Measurements from ENCODE around the gene FGF5.
"Not testable (repeated sequence)": the region's sequence is repeated elsewhere in the genome, so short reads cannot be mapped to it uniquely, and the experiment has no call there.

FGF5 gene, protein sequence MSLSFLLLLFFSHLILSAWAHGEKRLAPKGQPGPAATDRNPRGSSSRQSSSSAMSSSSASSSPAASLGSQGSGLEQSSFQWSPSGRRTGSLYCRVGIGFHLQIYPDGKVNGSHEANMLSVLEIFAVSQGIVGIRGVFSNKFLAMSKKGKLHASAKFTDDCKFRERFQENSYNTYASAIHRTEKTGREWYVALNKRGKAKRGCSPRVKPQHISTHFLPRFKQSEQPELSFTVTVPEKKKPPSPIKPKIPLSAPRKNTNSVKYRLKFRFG

DNA sequence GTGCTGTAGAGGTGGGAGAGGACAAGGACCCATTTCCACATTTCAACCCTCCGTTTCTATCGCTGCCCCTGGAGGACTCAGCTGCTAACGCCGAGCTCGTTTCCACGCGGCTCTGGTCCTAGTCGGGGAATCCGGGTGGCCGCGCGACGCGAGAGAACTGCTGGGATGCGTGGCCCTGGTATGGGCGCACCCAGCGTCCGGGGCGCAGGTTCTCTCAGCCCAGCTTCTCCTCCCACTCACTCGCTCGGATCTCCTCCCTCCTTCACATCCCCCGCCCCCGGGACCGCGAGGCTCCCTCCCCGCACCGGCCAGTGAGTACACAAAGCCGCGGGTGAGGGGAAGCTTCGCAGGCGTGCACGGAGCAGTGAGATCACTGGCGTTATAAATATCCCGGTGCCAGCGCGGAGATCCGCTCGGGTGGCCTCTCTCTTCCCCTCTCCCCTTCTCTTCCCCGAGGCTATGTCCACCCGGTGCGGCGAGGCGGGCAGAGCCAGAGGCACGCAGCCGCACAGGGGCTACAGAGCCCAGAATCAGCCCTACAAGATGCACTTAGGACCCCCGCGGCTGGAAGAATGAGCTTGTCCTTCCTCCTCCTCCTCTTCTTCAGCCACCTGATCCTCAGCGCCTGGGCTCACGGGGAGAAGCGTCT is at the start of gene FGF5:
FGF5 (plus strand) TSS at position 412 of the 649 bp plus-strand sequence; CDS start at position 573, 161 bp downstream.
- DNase-seq (ENCODE audit: low spot score), result peak; percentile 93

DNA sequence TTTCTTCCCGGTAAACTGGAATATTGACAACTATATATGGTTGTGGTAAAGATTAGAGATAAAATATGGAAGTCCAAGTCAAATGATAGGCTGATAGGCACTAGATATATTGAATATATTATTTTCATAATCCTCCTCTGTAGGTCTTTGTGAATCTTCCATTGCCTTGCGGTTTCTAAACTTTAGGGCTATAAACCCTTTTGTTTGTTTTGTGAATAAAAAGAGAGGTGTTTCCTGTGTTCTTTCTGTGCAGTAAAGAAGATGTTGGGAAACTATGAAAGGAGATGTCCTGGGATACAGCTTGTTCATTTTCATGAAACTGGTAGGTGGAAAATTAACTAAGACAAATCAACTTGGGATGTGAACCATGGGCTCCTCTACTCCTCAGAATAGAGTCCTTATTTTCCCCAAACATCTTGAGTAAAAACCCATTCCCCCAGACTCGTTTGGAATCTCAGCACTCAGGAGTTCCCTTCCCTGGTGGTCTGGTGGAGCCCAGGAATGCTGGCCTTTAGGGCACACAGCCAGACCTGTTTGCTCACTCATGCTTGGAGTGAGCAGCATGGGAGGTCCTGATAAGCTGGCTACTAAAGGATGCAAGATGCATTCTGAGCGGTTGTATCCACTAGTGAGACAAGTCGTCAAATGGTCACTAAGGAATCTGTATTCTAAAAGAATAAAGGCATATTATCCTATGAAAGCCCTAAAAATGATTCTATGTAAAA is 47.0 kb upstream of the FGF5 start:
- DNase-seq (ENCODE audit: low spot score), result no peak

DNA sequence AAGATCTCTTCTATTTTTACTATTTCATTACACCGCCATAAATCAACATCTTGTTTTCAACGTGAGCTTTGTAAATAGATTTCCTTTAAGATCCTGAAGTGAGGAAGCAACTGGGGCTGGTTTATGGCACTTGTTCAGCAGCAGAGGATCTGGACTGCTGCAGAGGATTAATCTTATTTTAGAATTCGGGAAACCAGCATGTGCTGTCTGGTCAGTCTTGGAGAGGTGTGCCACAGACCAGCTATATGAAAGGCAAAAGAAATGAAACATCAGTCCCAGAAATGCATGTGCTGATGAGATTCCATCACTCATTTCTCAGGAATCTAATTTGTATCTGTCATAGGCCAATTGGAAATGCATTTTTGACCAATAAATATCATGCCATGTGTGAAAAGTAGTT is 45.8 kb upstream of the FGF5 start:
- no peak for DNase-seq (ENCODE audit: low spot score)

DNA sequence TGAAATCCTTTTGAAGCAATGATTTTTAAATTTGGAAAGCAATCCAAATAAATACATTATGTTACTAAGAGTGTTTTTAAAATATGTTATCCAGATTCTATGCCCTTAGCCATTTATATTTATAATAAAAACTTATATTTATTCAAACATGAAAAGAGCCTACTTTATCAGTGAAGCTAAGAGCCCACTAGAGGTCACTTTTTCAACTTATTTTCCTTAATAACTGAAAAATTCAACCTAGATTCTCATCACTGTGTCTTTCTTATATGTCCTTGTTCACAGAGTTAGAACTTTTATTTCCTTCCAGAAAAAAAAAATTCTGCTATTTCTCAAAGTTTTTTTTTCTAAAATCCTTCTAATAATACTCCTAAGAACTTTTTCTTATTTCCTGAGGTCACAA is 45.3 kb upstream of the FGF5 start:
- no peak for DNase-seq (ENCODE audit: low spot score)

DNA sequence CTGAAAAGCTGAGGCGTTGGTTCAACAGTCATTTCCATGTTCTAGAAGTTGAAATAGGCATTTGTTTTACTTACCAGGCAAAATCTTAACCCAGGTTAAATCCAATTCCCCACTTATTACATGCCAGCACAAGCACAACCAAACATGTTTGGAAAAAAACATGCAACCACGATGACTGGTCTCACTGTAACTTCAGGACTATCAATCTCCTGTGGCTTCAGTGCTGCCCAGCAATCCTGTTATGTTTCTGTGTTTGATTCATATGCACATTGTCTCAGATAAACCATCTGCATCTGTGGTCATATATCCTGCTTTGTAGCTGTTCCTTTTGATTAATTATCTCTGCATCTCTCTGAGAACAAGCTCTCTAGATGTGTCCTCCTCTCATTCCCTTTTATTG is 40.9 kb upstream of the FGF5 start:
- DNase-seq (ENCODE audit: low spot score), result no peak

DNA sequence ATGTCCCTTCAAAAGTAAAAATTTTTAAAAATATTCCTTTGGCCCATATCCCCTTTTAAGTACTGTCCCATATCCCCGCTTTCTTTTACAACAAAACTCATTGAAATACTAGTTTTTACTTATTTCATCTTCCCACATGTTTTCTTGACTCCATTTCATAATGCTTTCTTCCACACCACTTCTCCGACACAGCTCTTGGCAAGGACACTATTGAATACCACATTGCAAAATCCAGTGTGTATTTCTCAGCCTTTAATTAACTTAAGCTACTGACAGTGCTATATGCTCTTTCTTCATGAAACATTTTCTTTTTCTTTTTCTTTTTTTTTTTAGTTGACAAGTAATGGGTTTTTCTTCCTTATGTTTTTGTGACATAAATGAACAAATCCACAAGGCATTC is 40.4 kb upstream of the FGF5 start:
- DNase-seq (ENCODE audit: low spot score), result no peak

DNA sequence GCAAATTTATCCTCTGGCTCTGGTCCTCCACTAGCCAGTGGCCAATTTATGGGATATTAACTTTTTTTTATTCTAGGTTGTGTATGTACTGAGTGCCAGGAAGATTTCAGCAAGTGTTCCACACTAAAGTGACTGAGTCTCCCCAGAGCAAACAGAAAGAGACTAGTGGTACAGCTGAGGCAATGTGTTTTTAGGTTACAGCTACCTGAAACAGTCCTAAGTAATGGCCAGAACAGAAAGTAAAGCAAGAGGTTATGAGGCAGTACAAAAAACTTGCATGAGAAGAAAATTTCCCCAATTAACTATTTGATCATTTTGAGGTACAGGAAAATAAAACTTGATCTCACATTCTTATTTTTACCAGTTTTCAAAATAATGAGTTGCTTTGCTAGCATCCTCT is 38.0 kb upstream of the FGF5 start:
- no peak for DNase-seq (ENCODE audit: low spot score)

DNA sequence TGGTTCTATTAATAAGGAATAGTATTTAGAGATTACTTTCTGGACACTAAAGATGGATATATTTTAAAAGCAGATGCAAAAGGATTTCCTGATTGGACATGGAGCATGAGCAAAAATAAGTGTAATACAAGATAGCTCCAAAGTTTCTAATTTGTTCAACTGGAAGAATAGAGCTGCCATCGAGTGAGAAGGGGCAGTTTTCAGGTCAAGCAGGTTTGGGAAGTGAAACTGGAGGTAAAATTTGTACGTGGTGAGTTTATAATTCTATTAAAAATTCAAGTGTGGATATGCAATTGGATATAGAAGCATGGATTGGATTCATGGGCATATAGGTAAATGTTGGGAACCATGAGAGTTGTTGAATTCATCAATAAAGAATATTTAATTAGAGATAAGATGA is 37.3 kb upstream of the FGF5 start:
- DNase-seq (ENCODE audit: low spot score), result no peak

DNA sequence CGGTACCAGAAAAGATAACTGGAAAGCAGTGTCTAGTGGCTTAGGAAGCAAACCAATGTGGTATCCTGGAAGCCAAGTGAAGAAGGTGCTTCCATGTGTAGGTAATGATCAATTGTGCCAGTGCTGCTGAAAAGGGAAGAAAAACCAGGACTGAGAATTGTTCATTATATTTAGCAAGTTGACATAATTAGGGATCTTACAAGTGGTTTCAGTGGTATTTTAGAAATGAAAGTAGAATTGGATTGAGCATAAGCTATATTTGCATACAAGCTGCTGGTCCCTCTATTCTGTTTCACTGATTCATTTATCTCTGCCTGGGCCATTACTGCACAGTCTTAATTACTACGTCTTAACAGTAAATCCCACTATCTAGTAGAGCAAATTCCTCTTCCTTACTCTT is 36.9 kb upstream of the FGF5 start:
- no peak for DNase-seq (ENCODE audit: low spot score)

DNA sequence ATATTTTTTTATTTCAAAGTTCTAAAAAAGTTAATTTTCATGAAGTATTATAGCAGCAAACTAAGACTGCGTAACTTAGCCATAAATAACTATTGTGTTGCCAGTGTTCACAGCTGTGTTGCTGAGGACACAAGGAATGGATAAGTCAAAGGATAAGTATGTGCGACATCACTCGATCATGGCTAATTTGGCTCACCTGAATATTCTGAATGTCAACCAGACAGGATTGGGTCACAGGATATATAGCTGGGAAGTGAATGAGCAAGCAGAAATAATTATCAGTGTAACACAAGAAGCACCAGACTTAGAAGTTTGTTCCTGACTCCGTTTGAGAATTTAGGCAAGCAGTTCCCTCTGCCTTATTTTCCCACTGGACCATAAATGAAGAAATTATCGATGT is 35.3 kb upstream of the FGF5 start:
- no peak for DNase-seq (ENCODE audit: low spot score)

DNA sequence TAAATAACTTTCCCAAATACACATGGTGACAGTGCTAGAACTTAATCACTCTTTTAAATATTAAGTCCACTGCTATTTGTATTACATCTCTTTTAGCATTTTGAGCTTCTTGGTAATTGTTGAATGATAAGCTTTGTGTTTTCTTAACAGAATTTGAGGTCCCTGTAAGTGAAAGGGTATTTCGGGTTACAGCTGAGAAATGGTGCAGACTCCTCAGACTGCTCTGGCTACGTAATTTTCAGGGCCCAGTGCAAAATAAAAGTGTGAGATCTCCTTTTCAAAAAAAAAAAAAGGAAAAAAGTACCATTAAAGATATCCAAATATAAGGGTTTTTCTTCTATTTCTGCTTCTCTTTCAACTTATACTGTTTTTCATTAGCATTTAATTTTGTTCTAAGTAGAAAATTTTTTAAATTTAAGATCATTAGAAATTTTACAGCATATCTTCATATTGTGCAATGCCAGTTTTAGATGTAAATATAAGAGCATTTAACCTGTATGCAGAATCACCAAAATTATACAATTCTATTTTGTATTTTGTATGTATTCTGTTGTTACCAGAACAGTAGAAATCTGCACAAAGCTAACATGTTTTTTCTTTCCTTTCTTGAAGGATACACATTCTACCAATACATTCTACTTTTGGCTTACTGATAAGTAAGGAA is 33.6 kb upstream of the FGF5 start:
- DNase-seq (ENCODE audit: low spot score), result no peak

DNA sequence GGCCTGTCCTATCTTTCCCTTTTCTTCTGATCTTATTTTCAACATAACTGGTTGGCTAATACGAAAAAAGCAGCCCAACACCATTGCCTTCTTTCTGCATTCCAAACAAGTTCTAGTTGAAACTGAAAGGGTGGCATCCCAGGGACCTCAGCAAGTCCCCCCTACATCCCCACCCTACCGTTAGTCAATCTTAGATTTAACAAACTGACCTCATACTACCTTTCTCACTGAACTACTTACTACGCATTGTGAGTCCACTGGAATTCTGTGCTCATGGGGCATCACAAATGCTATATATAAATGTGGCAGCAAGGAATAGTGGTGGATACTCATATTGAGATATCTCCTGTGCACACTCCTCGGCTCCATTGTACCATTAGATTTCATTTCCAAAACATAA is 33.1 kb upstream of the FGF5 start:
- no peak for DNase-seq (ENCODE audit: low spot score)

DNA sequence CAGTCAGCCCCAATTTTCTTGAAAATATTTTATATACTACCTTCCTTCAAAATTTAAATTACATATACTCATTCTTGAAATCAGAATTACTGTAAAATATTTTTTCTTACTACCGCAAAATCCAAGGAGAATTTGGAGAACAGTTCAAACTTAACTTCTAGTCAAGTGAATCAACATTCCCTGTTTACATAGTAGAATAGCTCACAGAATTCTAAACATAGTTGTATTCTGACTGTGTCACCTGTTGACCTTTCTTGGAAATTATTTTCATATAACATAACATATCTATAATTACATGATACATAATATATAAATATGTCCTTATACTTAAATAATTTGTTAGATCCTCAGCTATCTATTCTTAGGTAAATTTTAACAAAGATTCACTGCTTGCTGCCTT is 31.0 kb upstream of the FGF5 start:
- no peak for DNase-seq (ENCODE audit: low spot score)

DNA sequence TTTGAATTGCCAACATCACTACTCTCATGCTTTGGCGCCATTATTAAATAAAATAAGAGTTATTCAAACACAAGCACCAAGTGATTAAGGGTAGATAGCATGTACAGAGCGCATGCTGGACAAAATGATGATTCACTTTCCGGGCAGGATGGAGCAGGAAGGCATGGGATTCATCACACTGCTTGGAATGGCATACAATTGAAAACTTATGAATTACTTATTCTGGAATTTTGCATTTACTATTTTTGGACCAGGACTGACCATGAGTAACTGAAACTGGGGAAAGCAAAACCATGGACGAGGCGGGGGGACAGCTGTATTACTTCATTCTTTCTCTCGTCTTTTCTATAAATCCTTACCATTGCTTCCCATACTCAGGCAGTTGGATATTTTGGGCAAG is 28.5 kb upstream of the FGF5 start:
- DNase-seq (ENCODE audit: low spot score), result no peak

DNA sequence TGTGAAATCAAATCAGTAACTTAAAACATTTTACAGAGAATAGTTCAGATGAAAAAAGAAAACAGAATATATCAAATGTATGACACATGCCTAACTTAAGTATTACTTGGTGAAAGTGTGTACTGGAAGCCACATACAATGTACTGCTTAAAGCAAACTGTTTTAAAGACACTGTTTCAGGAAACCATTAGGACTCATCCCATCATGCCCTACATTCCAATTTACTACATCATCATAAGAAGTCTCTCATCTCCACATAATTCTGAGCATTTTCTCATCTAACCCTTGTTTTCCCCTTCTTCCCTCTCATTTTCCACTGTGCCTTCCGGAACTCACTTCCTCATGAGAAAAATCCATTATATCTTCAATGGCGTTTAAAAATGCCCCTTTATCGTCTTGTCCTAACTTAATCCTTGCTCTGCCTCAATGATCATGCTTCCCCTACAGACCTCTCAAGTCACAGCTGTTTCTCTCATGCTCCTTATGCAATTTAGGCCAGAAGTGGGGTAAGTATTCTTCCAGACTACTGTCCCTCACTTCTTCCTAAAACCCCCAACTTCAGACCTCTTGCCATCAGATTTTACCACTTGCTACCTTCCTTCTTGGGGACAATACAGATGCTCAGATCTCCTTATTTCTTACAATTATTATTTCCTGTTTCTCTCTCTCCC is 26.8 kb upstream of the FGF5 start:
- no peak for DNase-seq (ENCODE audit: low spot score)

DNA sequence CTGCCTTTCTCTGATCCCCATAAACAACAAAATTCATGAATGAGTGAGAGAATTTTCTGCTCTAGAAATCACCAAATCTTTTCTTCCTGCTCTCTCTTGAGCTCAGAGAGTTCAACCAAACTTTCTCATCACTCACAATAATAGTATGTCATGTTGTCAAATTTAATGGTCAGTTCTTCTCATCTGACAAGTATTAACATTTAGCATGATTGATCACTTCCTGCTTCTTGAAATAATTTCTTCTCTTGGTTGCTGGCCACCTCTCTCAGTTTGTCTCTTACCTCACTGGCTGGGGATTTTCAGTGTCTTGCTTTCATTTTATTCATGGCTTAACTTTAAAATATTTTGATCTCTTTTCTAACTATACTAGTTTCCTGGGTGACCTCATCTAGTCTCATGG is 25.5 kb upstream of the FGF5 start:
- DNase-seq (ENCODE audit: low spot score), result no peak

DNA sequence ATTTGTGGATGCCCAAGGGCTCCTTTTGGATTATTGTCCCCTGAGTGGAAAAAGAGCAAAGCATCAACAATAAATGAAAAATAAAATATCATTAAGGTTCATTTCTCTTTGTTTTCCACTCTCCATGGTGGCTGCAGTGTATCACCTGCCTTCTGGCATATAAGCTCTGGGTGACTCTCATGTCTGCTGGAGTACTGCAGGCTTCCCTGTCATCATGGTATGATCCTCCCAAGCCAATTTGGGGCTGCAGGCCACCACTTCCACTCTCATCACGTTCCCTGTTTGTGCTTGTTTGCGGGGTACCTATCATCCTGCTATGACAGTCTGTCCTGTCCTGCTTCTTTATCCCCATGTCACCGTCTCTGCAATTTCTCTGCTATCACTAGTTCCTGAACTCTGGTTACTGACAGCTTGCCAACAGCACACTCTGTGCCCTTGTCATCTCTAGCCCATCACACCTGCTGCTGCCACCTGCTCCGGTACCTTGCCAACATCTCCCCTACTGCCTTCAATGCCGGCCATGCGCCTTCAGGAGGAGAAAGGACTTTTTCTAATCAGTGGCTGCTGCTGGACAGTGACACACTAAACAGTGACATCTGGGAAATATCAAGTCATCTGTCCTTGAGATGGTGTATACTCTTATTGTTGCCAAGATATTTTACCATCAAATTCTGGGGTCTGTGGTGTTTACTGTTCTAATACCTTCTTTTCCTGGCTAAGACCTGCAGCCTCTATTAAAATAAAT is 23.0 kb upstream of the FGF5 start:
- DNase-seq (ENCODE audit: low spot score), result no peak

DNA sequence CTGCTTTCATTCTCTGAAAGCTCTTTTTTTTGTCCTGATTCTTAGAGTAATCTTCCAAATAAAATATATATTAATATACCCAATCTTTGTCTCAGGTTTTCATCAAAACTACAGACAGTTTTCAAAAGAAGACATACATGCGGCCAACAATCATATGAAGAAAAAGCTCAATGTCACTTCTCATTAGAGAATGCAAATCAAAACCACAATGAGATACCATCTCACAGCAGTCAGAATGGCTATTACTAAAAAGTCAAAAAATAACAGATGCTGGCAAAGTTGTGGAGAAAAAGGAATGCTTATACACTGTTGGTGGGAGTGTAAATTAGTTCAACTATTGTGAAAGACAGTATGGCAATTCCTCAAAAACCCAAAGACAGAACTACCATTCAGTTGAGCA is 19.0 kb upstream of the FGF5 start:
- not testable (repeated sequence) for DNase-seq (ENCODE audit: low spot score)

DNA sequence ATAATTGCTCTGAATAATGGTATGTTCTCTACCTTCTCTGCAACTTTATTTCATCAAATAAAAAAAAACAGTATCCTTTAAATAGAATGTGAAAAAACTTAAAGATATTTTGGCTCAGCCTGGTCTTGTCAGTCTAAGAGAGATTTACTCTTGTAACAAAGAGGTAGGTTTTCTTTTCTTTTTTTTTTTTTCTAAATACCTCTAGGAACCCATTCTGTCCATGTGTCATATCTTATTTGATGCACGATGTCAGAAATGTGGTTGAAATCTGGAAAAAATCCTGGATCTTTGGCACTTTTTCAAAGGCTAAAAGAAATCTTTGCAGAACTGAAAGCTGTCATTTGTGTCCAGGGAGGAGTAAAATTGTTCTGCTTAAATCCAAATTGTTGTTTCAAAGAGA is 17.3 kb upstream of the FGF5 start:
- no peak for DNase-seq (ENCODE audit: low spot score)

DNA sequence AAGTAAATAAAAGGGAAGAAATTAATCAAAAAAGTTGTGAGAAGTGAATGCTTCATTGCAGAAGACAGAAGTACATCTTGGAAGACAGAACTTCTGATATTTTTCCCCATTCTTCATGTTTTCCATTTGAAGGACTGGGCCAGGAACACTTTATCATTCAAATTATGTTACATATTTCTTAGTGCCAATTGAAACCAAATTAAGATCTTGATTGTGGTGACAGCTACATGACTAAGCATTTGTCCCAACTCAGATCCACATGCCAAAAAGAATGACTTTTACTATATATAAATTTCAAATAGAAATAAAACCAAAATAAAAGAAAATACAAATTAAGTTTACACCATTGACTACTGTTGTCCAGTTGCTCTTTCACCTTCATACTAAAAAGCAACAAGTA is 14.0 kb upstream of the FGF5 start:
- DNase-seq (ENCODE audit: low spot score), result no peak

DNA sequence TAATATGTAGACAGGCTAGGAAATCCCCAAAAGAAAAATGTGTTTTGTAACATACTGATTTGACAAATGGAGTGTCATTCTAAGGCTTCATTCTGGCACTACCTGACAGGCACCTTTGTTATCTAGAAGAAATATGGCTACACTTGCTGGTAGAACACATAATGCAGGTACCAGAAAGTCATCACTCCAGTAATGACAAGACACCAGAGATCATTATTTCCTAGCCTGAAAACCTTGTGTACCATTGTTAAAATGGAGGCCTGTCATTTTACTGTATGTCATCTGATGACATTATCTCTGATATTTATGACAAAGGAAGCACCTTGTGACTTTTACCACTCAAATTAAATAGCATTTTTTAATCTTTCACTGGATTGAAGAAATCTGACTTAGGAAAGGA is 13.5 kb upstream of the FGF5 start:
- DNase-seq (ENCODE audit: low spot score), result no peak

DNA sequence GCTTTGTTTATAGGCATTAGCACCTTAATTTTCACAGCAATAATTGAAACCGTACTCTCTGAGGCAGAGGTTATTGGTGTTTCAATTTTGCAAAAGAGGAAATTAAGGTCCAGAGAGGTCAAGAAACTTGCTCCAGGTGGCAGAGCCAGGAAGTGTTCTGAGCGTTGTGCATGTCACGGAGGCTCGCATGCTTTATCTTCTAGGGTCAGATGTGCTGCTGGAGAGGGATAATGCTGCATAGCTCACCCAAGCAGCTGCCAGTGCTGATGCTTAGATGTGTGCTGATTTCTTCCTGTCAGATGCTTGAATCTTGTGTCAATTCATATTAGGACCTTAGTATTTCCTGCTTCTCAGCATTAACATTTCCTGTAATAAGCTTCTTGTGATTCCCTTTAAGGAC is 13.0 kb upstream of the FGF5 start:
- DNase-seq (ENCODE audit: low spot score), result no peak

All from hepatic stellate cell (primary cell).